ENCODE results near the gene VWA3B. TPM values are rescaled to one million over a fixed set of nuclear protein-coding genes. Genes with fewer than 3 reads are reported as not detected.

Gene VWA3B
- total RNA-seq (not detected in 2 replicates), polyA plus RNA-seq (0.80 TPM in 1 of 2 replicates, not detected in the other)

GRCh38 chr2:98086491-98087446 lies at the start of gene VWA3B:
Gene VWA3B, plus strand, starts transcription at chr2:98087167. Its CDS starts 5,926 bp downstream, at chr2:98093093.
- H3K27me3 ChIP-seq = peaks cover 3% of the 10 kb centered on the region

GRCh38 chr2:98037206-98037605 lies 49.8 kb upstream of the VWA3B start:
- no peak for TF ChIP-seq CTCF (IDR thresholded peaks at IDR 0.05; ENCODE audit: poor library complexity)
- no peak for TF ChIP-seq EZH2phosphoT487 (IDR thresholded peaks at IDR 0.05; ENCODE audit: low read depth, severe bottlenecking, unreplicated experiment)
- TF ChIP-seq EZH2 (IDR thresholded peaks at IDR 0.05; ENCODE audit: borderline replicate concordance) = no peak
- no peaks in the 10 kb centered on the region for H3K79me2 ChIP-seq
- H3K9me3 ChIP-seq (ENCODE audit: low read depth) = no peaks in the 10 kb centered on the region
- H3K36me3 ChIP-seq (replicated peaks; ENCODE audit: insufficient read depth, low read depth) = no peaks in the 10 kb centered on the region
- H3K9me2 ChIP-seq (replicated peaks; ENCODE audit: insufficient read depth) = no peaks in the 10 kb centered on the region
- H2AFZ ChIP-seq = no peak overlapping the region
- 73% methylated on average over 2 of the region's 2 CpGs for WGBS (ENCODE audit: low lambda C conversion rate, missing lambda C conversion rate)
- H3K4me1 ChIP-seq (ENCODE audit: insufficient read depth) = no peaks in the 10 kb centered on the region
- H3K27ac ChIP-seq = no peak overlapping the region
- H3K4me3 ChIP-seq = no peak overlapping the region
- H4K20me1 ChIP-seq (ENCODE audit: insufficient read depth, poor library complexity, severe bottlenecking) = no peaks in the 10 kb centered on the region
- H3K27me3 ChIP-seq = no peaks in the 10 kb centered on the region
- H3K4me2 ChIP-seq = no peak overlapping the region
- no peak for DNase-seq (ENCODE audit: low spot score)

More at GRCh38 chr2:98086491-98087446, at the start of gene VWA3B:
- peaks cover 4% of the 10 kb centered on the region for H3K4me1 ChIP-seq (ENCODE audit: insufficient read depth)
- no peak within 1 kb of the TSS for H3K27ac ChIP-seq
- peak within 1 kb of the TSS; percentile 69 for H2AFZ ChIP-seq
- H3K4me3 ChIP-seq = peak within 1 kb of the TSS; percentile 38
- H3K79me2 ChIP-seq = no peaks in the 10 kb centered on the region
- H3K9me2 ChIP-seq (replicated peaks; ENCODE audit: insufficient read depth) = no peaks in the 10 kb centered on the region
- no peak for TF ChIP-seq CTCF (IDR thresholded peaks at IDR 0.05; ENCODE audit: poor library complexity)
- TF ChIP-seq EZH2 (IDR thresholded peaks at IDR 0.05; ENCODE audit: borderline replicate concordance) = peak; percentile 45
- peak; percentile 89 for DNase-seq (ENCODE audit: low spot score)
- no peaks in the 10 kb centered on the region for H3K36me3 ChIP-seq (replicated peaks; ENCODE audit: insufficient read depth, low read depth)
- no peaks in the 10 kb centered on the region for H4K20me1 ChIP-seq (ENCODE audit: insufficient read depth, poor library complexity, severe bottlenecking)
- peak within 1 kb of the TSS; percentile 86 for H3K4me2 ChIP-seq
- H3K9me3 ChIP-seq (ENCODE audit: low read depth) = no peaks in the 10 kb centered on the region
- WGBS (ENCODE audit: low lambda C conversion rate, missing lambda C conversion rate) = 1% methylated on average over 73 of the region's 74 CpGs

GRCh38 chr2:98037666-98038336 lies 49.2 kb upstream of the VWA3B start:
- Histone ChIP-seq H3K4me3 (no peak overlapping the region), H4K20me1 (ENCODE audit: insufficient read depth, poor library complexity, severe bottlenecking) (no peaks in the 10 kb centered on the region), H3K9me2 (replicated peaks; ENCODE audit: insufficient read depth) (no peaks in the 10 kb centered on the region), H3K9me3 (ENCODE audit: low read depth) (no peaks in the 10 kb centered on the region), H3K4me2 (no peak overlapping the region), H2AFZ (no peak overlapping the region), H3K27me3 (no peaks in the 10 kb centered on the region), H3K36me3 (replicated peaks; ENCODE audit: insufficient read depth, low read depth) (no peaks in the 10 kb centered on the region), H3K27ac (no peak overlapping the region), H3K79me2 (no peaks in the 10 kb centered on the region), H3K4me1 (ENCODE audit: insufficient read depth) (no peaks in the 10 kb centered on the region)
- WGBS (ENCODE audit: low lambda C conversion rate, missing lambda C conversion rate) = 60% methylated on average over 2 of the region's 2 CpGs
- TF ChIP-seq EZH2 (IDR thresholded peaks at IDR 0.05; ENCODE audit: borderline replicate concordance) (no peak), EZH2phosphoT487 (IDR thresholded peaks at IDR 0.05; ENCODE audit: low read depth, severe bottlenecking, unreplicated experiment) (no peak), CTCF (IDR thresholded peaks at IDR 0.05; ENCODE audit: poor library complexity) (no peak)
- DNase-seq (ENCODE audit: low spot score) = peak; percentile 19
